HuH-7.5 (cell line): Measurements from ENCODE around the gene EFCC1.

Source experiments
- DNase-seq: peaks from one replicate; pipeline ENCODE4 v3.0.0; 2011; ENCODE audit warnings: low spot score

Gene EFCC1

GRCh38 chr3:129014793-129015345 lies 13.8 kb downstream of the EFCC1 start:
- no peak for DNase-seq

DNA sequence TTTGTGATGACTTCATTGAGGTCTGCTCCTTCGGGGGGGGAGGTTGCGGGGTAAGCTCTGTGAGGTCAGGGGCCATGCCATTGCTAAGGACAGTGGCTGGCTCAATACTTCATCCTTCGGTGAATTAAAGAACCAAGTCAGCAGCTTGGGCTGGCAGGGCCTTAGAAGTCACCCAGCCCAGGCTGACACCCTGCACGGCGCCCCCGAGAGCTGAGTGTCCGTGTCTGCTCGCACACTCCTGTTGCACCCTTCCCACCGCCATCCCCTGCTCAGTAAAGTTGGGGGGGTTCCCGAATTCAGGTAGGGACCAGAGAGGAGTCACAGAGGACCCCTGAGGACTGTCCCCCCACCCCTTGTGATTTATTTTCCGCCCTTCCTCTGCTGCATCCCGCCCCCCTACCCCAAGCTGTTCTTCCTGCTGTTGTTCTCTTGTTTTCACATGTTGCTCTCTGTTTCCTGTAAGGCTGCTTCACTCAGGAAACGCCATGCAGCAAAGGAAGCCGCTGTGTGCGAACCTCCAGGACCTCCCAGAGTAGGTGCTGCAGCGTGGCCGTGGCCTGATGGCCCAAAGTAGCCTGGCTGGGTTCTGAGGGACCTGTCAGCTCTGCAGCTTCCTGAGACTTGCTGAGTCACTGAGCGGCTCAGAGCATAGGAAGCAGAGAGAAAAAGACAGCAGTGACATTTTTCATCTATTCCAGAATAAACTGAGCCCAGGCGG lies 14.4 kb downstream of the EFCC1 start:
- DNase-seq: no peak

- no peak for DNase-seq
These were observed 15.2 kb downstream of the EFCC1 start for GRCh38 chr3:129016356-129016719.

- no peak for DNase-seq
These were observed 15.8 kb downstream of the EFCC1 start for GRCh38 chr3:129016720-129017483.

DNA sequence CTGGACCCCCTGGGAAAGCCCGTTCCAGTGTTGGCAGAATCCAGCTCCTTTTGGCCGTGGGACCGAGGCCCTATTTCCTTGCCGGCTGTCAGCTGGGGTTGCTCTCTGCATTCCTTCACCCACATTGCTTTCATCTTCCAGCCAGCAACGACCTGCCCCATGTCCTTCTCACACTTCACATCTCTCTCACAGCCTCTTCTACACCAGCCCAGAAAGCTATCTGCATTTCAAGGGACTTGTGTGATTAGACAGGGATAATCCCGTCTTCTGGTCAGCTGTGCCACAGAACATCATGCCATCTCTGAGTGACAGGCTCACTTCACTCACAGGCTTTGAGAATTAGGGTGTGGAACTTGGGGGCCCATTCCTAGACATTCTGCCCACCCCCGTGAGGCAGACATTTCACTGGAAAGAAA lies 16.4 kb downstream of the EFCC1 start:
- DNase-seq: no peak

GRCh38 chr3:129018271-129018670 lies 17.2 kb downstream of the EFCC1 start:
- DNase-seq: no peak

GRCh38 chr3:129018751-129019150 lies 17.6 kb downstream of the EFCC1 start:
- no peak for DNase-seq

GRCh38 chr3:129019266-129019665 lies 18.2 kb downstream of the EFCC1 start:
- no peak for DNase-seq

DNA sequence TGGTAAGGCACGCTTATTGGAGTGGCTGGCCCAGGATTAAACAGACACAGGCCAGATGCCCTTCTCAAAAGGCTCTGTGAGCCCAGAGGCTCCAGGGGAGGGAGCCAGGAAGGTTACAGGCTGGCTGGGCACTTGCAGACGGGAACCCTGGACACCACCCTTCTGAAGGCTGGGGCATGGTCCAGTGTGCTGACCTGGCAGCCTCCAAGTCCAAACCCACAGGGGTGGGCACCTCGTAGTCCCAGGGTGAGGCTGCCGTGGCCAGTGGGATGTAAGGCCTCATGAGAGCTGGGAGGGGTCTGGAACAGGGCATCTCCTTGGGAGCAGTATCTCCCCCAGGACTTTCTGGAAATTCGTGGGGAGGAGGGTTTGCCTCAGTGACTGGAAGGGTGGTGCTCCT lies 19.6 kb downstream of the EFCC1 start:
- no peak for DNase-seq

- no peak for DNase-seq
These were observed 20.0 kb downstream of the EFCC1 start for GRCh38 chr3:129021140-129021551.

DNA sequence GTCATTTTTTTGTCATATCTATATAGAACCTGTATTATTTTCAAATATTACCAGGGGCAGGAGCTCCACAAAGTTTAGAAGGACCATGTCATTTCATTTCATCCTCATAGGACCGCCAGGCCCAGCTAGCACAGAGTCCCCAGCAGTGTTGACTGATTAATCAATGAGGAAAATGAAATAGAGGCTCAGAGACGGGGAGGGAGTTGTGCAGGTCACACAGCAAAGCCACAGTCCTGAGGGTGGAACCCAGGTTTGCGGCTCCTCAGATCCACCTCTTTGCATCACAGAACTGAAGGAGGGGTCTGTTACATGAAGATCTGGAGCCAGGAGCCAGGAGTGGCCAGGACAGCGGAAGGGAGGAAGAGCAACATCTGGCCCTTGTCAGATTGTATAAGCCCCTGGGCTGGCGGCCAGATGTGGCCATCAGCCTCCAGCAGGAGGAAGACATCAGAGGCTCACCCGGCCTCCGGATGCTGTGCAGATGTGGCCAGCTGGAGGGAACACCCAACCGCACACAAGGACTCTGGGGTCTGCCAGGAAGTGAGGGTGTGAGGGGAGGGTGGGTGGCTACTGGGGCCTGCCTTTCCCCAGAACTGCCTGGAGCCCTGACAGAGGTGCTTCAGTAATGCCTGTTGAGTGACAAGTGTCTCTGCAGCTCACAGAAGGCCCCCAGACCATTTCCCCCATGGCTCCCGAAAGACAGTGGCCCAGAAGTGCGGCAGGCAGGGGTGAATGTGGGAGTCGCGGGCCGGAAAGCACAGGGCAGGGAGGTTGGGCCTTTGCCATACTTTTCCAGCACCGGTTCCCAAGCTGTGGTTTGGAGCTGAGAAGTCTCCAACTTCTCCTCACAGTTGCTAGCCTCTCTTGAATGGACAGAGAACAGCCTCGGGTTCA lies 21.3 kb downstream of the EFCC1 start:
- DNase-seq: no peak

- DNase-seq: no peak
These were observed 21.9 kb downstream of the EFCC1 start for GRCh38 chr3:129023008-129023358.

GRCh38 chr3:129023909-129024308 lies 22.8 kb downstream of the EFCC1 start:
- DNase-seq: no peak

GRCh38 chr3:129025108-129025507 lies 24.0 kb downstream of the EFCC1 start:
- no peak for DNase-seq

DNA sequence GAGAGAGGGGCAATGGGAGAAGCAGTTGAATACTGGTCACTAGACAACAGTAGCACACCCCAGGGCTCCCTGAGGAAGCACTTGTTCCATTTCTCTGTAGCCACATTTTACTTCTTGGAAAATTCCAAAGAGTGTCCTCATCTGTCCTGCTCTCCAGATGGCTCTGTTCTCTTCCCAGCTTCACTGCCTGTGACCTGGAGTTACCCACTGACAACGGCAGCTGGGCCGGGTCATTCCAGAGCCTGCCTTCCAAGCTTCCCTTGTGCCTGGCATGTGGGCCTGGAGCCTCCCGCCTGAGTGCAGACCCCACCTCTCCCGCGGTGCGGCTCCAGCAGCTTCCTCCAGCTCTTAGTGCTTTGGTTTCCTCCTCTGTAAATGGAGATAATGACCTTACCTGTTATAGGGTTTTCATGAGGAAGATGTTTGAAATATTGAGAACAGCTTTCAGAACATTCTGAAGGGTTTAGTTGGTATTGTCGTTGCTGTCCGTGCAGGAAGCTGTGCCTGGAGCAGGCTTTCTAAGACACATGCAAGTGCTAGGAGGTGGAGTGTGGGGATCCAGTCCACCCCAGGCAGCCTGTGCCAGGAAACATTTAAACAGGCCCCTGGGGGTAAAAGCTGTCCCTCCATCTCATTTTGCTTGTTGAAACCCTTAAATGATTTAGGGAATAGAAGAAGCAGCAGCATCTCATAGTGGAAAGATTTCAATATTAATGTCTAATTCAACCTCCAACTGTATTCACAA lies 24.8 kb downstream of the EFCC1 start:
- no peak for DNase-seq

DNA sequence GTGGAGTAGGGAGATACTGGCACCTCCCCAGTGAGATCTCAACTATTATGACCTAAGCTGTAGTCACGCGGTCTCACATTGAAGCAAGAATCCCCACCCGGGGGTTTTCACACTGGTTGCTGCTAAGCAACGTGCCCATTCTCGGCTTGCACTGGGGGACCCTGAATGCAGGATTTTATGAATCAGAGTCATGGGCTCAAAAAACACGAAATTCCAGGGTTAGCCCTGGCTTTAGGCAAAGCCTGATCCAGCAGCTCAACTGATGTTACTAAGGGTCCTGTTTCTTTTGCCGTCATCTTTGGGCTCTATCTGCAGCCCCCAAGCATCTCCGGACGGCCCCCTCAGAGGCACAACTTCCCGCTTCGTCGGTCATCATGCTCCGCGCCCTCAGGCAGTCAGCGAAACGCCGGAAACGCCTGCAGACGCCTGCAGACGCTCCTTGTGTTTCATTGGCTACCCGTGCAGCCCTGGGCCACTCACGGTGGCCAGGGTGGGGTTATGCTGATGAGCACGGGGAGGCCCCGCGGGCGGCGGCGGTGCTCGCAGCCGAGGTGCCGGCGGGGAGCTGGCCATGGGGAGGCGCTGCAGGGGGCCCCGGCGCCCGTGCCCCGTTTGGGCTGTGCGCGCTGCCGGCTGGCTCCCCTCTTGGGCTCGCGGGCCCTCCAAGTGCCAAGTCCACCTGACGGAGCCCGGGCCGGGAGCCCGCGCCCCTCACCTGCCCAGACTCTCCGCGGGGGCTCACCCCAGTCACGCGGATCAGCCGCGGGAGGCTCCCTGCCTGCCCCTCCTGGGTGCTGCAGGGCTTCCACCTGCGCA lies 25.8 kb downstream of the EFCC1 start:
- peak; percentile 99 for DNase-seq

- DNase-seq: no peak
These were observed 26.4 kb downstream of the EFCC1 start for GRCh38 chr3:129027544-129027880.

GRCh38 chr3:129028866-129029265 lies 27.8 kb downstream of the EFCC1 start:
- no peak for DNase-seq

DNA sequence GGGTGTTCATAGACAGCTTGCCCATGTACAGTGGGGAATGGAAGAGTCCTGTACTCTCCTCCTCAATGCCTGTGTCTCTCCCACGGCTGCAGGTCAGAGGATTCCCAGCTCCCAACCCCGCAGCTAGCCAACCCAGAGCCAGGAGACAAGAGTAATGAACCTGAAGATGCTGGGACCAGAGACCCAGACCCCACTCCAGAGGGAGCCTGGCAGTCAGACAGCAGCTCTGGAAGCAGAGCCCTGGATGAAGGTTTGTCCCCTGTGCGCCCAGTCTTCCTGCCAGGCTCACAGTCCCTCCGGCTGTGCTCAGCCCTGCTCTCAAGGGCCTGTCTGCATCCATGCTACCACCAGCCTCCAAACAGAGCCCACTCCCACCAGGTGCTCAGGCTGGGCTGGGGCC lies 29.5 kb downstream of the EFCC1 start:
- no peak for DNase-seq

DNA sequence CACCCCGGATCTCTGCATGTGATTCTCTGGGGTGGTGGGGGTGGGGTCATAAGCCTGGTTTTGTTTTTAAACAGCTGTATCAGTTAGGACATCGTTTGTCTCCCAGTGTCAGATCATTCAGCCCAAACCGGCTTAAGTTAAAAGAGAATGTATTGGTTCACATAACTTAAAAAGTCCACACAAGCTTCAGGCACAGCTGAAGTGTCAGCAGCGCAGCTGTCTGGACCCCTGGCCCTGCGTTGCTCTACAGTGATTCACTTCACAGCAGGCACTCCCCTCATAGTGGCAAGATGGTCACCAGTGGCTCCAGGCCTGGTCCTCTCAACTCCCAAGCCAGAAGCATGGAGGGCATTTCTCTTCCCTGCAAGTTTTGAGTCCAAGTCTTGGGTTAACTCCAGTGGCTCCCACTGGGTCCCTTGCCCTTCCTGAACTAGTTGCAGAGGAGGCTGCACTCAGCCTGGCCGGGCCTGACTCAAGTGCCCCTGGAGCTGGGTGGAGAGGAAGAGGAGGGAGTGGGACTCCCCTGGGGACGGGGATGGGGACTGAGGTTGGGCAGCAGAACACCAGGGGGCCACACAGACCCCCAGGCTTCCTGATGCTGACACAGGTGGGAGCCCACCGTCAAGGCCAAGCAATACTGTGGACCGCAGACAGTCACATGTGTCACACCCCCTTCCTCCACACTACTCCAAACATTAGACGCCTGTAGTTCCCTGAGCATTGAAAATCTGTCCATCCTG lies 30.5 kb downstream of the EFCC1 start:
- no peak for DNase-seq
